ENCODE data around the gene ELMO3. TPM values are rescaled to one million over a fixed set of nuclear protein-coding genes. Genes with fewer than 3 reads are reported as not detected.

ELMO3 gene
- total and polyA plus RNA-seq, 9 donors = 1.1 to 14.8 (median 2.7) TPM; not detected in 1

GRCh38 chr16:67163164-67163998 is 35.5 kb upstream of the ELMO3 start:
- Histone ChIP-seq H3K4me1 (ENCODE audit: insufficient read depth) (peaks cover 21% of the 10 kb centered on the region), H3K9me3 (no peaks in the 10 kb centered on the region), H3K27ac (peak overlapping the region; percentile 39 to 77), H3K4me3 (peak overlapping the region; percentile 33), H3K36me3 (no peaks in the 10 kb centered on the region), H3K27me3 (no peaks in the 10 kb centered on the region)
- peak; percentile 73 to 88 (median 76) for DNase-seq
- 5 to 20% (median 5%) methylated on average over 20 to 99 of the region's 99 CpGs for WGBS, 3 donors
- intact Hi-C loops (cut with DNase I) = no loop called here
- peak; percentile 41 for TF ChIP-seq POLR2A (IDR thresholded peaks at IDR 0.05)
- TF ChIP-seq EP300 (IDR thresholded peaks at IDR 0.05) = no peak

GRCh38 chr16:67163999-67164558 is 34.9 kb upstream of the ELMO3 start:
- H3K27ac ChIP-seq = peak overlapping the region; percentile 39 to 77
- peaks cover 19% of the 10 kb centered on the region for H3K4me1 ChIP-seq (ENCODE audit: insufficient read depth)
- no peaks in the 10 kb centered on the region for H3K27me3 ChIP-seq
- H3K36me3 ChIP-seq = no peaks in the 10 kb centered on the region
- peak overlapping the region; percentile 33 for H3K4me3 ChIP-seq
- DNase-seq = peak; percentile 60 to 83 (median 73)
- intact Hi-C loops (cut with DNase I) = no loop called here
- WGBS, 3 donors = 1 to 3% (median 2%) methylated on average over 34 of the region's 34 CpGs
- H3K9me3 ChIP-seq = no peaks in the 10 kb centered on the region
- no peak for TF ChIP-seq POLR2A (IDR thresholded peaks at IDR 0.05)
- TF ChIP-seq, protein P1, sequence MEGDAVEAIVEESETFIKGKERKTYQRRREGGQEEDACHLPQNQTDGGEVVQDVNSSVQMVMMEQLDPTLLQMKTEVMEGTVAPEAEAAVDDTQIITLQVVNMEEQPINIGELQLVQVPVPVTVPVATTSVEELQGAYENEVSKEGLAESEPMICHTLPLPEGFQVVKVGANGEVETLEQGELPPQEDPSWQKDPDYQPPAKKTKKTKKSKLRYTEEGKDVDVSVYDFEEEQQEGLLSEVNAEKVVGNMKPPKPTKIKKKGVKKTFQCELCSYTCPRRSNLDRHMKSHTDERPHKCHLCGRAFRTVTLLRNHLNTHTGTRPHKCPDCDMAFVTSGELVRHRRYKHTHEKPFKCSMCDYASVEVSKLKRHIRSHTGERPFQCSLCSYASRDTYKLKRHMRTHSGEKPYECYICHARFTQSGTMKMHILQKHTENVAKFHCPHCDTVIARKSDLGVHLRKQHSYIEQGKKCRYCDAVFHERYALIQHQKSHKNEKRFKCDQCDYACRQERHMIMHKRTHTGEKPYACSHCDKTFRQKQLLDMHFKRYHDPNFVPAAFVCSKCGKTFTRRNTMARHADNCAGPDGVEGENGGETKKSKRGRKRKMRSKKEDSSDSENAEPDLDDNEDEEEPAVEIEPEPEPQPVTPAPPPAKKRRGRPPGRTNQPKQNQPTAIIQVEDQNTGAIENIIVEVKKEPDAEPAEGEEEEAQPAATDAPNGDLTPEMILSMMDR (IDR thresholded peaks at IDR 0.05) = no peak
- no peak for TF ChIP-seq EP300 (IDR thresholded peaks at IDR 0.05)

DNA sequence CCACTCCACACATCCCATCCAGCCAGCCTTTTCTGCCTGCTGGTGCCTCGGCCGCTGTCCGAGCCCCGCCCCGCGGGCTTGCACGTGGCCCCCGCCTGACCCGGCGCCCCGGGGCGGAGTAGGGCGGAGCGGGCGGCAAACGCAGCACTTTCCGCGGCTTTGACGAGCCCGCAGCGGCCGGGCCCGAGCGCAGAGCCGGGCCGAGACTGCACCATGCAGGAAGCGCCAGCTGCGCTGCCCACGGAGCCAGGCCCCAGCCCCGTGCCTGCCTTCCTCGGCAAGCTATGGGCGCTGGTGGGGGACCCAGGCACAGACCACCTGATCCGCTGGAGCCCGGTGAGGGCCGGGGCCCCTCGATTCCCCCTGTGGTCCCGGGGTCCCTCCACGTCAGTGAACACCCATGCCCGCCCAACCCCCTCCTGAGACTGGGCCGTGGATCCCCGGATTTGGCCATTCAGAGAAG is 34.3 kb upstream of the ELMO3 start, which contains the start of gene HSF4:
Gene HSF4, plus strand, starts transcription at position 147 of the 463 bp plus-strand sequence. Its CDS starts 67 bp downstream, at position 214.
- H3K4me1 ChIP-seq (ENCODE audit: insufficient read depth) = peaks cover 22% of the 10 kb centered on the region
- DNase-seq = peak; percentile 69 to 84 (median 71)
- peak within 1 kb of the TSS; percentile 73 to 77 for H3K27ac ChIP-seq
- no peaks in the 10 kb centered on the region for H3K36me3 ChIP-seq
- H3K9me3 ChIP-seq = no peaks in the 10 kb centered on the region
- no peaks in the 10 kb centered on the region for H3K27me3 ChIP-seq
- TF ChIP-seq, protein P1 (IDR thresholded peaks at IDR 0.05) = no peak
- TF ChIP-seq POLR2A (IDR thresholded peaks at IDR 0.05) (no peak), EP300 (IDR thresholded peaks at IDR 0.05) (no peak)
- peak within 1 kb of the TSS; percentile 33 for H3K4me3 ChIP-seq
- 1 to 4% (median 3%) methylated on average over 39 to 41 of the region's 41 CpGs for WGBS, 3 donors
- intact Hi-C loops (cut with DNase I) = no loop called here

DNA sequence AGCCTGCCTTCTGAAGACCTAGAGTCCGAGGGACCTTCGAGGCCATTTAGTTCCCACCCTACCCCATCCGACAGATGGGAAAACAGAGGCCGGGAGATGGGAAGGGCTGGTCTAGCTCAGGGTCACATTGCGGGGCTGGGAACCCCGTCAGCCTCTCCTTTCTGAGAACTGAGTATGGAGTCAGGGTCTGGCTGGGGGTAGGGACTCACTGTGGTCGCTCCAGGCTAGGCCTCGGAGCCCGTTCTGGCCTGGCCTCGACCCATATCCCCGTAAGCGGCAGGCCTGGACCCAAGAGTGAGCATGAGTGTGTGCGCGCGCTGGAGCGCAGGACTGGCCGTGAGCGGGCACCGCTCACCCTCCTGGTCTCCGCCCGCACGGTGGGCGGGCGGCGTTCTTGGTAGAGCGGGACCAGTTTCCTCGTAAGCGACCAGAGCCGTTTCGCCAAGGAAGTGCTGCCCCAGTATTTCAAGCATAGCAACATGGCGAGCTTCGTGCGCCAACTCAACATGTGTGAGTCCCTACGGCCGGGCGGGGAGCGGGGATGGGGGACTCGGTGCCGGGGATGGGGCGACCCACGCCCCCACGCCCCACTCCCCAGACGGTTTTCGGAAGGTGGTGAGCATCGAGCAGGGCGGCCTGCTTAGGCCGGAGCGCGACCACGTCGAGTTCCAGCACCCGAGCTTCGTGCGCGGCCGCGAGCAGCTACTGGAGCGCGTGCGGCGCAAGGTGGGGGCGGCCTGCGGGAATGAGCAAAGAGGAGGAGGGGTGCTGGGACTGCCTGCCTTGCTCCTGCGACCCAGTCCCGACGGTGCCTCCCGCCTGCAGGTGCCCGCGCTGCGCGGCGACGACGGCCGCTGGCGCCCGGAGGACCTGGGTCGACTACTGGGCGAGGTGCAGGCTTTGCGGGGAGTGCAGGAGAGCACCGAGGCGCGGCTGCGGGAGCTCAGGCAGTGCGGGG is 33.5 kb upstream of the ELMO3 start:
- no peak overlapping the region for H3K4me3 ChIP-seq
- H3K27me3 ChIP-seq = no peaks in the 10 kb centered on the region
- no peaks in the 10 kb centered on the region for H3K9me3 ChIP-seq
- intact Hi-C loops (cut with DNase I) = no loop called here
- no peaks in the 10 kb centered on the region for H3K36me3 ChIP-seq
- peak overlapping the region; percentile 73 to 77 for H3K27ac ChIP-seq
- 27 to 42% (median 33%) methylated on average over 77 to 85 of the region's 85 CpGs for WGBS, 3 donors
- TF ChIP-seq POLR2A (IDR thresholded peaks at IDR 0.05) (no peak), EP300 (IDR thresholded peaks at IDR 0.05) (no peak)
- TF ChIP-seq, protein P1 (IDR thresholded peaks at IDR 0.05) = no peak
- peaks cover 22% of the 10 kb centered on the region for H3K4me1 ChIP-seq (ENCODE audit: insufficient read depth)
- peak in 4 of 5 donors; percentile 32 to 63 (median 49) for DNase-seq

Measured in ovary (tissue), 9 donors.